ENCODE measurements around the gene CHST15. TPM values are rescaled to one million over a fixed set of nuclear protein-coding genes. Genes with fewer than 3 reads are reported as not detected.

CHST15 gene
- total RNA-seq, 1 donor: 16.4 TPM

- DNase-seq (ENCODE audit: low read depth): no peak
- H3K4me3 ChIP-seq (ENCODE audit: low read depth, low read length): no peak overlapping the region
- TF ChIP-seq, protein P1, sequence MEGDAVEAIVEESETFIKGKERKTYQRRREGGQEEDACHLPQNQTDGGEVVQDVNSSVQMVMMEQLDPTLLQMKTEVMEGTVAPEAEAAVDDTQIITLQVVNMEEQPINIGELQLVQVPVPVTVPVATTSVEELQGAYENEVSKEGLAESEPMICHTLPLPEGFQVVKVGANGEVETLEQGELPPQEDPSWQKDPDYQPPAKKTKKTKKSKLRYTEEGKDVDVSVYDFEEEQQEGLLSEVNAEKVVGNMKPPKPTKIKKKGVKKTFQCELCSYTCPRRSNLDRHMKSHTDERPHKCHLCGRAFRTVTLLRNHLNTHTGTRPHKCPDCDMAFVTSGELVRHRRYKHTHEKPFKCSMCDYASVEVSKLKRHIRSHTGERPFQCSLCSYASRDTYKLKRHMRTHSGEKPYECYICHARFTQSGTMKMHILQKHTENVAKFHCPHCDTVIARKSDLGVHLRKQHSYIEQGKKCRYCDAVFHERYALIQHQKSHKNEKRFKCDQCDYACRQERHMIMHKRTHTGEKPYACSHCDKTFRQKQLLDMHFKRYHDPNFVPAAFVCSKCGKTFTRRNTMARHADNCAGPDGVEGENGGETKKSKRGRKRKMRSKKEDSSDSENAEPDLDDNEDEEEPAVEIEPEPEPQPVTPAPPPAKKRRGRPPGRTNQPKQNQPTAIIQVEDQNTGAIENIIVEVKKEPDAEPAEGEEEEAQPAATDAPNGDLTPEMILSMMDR (IDR thresholded peaks at IDR 0.05; ENCODE audit: insufficient read depth, low read depth, low read length): no peak
These were observed 2.7 kb downstream of the CHST15 start for GRCh38 chr10:124090601-124091209.

DNA sequence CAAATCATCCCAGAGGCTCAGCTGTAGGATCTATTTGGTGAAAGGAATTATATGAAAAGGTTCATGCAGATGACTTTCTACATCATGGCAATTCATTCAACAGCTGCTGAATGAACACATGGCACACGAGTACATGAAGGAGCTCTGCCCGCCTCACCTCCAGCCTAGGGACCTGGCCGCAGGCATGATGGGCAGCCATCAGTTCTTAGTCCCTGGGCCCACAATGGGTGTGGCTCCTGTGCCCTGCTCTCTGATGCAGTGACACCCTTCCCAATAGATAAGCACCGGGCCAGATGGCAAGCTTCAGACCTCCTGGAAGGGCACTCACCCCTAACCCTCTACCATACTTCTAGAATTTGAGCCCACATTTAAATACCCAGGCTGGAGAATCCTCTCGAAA lies 3.5 kb downstream of the CHST15 start:
- TF ChIP-seq, protein P1 (IDR thresholded peaks at IDR 0.05; ENCODE audit: insufficient read depth, low read depth, low read length): no peak
- DNase-seq (ENCODE audit: low read depth): no peak
- no peak overlapping the region for H3K4me3 ChIP-seq (ENCODE audit: low read depth, low read length)

DNA sequence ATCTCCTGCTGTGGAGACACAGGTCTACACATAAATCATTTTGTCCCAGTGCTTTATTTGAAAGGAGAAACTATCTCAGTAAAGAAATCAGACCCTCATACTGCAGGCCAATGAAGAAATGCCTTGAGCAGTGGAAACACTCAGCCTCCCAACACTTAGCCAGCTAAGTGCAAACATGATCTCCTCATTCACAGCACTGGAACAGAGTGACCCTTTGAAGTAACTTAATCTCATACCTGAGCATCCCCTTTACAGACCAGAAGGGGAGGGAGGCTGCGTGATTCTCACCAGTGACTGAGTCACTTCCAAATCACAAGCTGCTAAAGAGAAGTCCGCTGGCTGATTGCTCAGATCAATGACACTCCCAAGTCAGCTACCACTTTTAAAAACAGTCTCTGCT lies 4.5 kb downstream of the CHST15 start:
- no peak for DNase-seq (ENCODE audit: low read depth)
- H3K4me3 ChIP-seq (ENCODE audit: low read depth, low read length): no peak overlapping the region
- TF ChIP-seq, protein P1 (IDR thresholded peaks at IDR 0.05; ENCODE audit: insufficient read depth, low read depth, low read length): no peak

DNA sequence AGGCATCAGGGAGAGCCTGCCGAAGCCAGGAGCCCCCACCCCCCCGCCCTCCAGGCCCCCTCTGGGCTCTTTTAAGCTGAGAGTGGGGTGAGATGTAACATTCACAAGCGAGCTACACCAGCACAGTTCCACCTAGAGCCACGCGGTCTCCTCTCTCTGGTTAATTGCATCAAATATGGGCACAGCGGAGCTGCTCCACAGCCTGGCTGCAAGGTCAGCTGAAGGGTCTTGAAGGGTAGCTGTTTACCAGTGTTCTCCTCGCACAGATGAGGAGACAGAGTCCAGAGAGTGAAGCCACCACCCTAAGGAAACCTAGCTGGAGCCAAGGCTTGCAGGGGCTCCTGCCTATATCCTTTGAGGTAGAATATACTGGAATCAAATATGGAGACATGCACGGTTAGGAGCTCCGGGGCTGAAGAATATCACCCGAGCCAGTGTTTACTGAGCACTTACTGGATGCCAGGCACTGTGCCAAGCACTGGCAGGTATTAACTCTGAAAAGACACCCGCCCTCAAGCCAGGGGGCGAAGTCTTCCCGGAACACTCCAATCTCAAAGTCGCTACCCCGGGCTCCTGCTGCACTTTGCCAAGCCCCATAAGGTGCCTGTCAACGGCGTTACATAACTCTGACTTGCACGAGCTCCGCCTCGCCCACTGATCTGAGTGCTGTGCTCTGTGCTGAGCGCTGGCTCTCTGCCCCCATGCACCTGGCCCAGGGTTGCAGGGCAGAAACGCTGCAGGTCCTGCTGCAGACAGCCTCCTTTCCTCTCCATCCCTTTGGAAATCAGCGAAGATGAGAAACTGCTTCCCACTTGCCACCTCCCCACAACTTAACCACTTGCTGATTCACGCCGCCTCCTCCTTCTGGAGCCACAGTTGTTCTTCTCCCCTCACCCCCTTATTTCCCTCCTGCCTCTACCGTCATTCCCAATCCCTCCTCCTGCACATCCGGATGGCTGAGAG lies 5.4 kb downstream of the CHST15 start:
- TF ChIP-seq, protein P1 (IDR thresholded peaks at IDR 0.05; ENCODE audit: insufficient read depth, low read depth, low read length): no peak
- no peak for DNase-seq (ENCODE audit: low read depth)
- H3K4me3 ChIP-seq (ENCODE audit: low read depth, low read length): no peak overlapping the region

- no peak for DNase-seq (ENCODE audit: low read depth)
- TF ChIP-seq, protein P1 (IDR thresholded peaks at IDR 0.05; ENCODE audit: insufficient read depth, low read depth, low read length): no peak
- no peak overlapping the region for H3K4me3 ChIP-seq (ENCODE audit: low read depth, low read length)
These were observed 6.4 kb downstream of the CHST15 start for GRCh38 chr10:124086787-124087671.

DNA sequence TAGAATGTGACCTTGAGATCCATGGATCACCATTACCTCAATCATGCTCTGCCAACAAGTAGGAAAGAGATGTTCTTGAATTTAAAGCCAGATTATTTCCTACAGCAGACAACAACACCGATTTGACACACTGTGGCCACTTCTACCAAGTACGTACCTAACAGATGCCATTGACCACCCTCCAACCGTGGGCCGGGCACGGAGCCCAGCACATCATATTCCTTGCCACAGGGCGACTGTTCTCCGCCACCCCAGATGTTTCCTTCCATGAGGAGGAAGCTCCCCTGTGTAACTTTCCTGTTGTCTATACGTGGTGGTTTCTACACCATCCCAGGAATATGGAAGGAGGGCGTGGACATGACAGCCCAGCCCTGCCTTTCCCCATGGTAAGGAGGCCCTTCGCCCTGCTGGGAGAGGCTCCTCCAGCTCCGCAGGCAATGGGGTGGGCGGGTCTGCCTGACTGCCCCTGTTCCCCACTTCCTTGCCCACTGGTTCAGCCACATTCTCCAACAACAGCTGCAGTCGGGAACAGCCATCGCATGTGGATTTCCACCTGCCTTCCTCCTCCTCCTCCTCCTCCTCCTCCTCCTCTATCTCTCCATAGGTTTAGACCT lies 7.2 kb downstream of the CHST15 start:
- TF ChIP-seq, protein P1 (IDR thresholded peaks at IDR 0.05; ENCODE audit: insufficient read depth, low read depth, low read length): no peak
- DNase-seq (ENCODE audit: low read depth): no peak
- H3K4me3 ChIP-seq (ENCODE audit: low read depth, low read length): no peak overlapping the region
